SK-N-MC (cell line): ENCODE measurements around the gene GALNT18.

Source experiments
- EZH2 ChIP-seq: fragments of 200-600 bp; sonication (generic); IDR thresholded peaks from one replicate; pipeline ENCODE4 v1.6.1; 2017; ENCODE audit warnings: antibody characterized with exemption
- FOXP2 ChIP-seq: optimal IDR thresholded peaks from 2 replicates; pipeline ENCODE3; 2011; ENCODE audit warnings: mild to moderate bottlenecking, moderate library complexity; ENCODE audit not compliant: insufficient read depth; ENCODE audit errors: extremely low read length, control extremely low read depth
- POLR2AphosphoS5 ChIP-seq: IDR thresholded peaks from 2 replicates; pipeline ENCODE4 v1.6.1; 2012; ENCODE audit warnings: mild to moderate bottlenecking, low read depth, low read length, borderline replicate concordance

GRCh38 chr11:11525283-11525682, 96.5 kb downstream of the GALNT18 start:
- TF ChIP-seq POLR2AphosphoS5 (no peak), EZH2 (no peak), FOXP2 (no peak)
